Measurements from ENCODE around the gene C19orf25.

The C19orf25 gene

DNA sequence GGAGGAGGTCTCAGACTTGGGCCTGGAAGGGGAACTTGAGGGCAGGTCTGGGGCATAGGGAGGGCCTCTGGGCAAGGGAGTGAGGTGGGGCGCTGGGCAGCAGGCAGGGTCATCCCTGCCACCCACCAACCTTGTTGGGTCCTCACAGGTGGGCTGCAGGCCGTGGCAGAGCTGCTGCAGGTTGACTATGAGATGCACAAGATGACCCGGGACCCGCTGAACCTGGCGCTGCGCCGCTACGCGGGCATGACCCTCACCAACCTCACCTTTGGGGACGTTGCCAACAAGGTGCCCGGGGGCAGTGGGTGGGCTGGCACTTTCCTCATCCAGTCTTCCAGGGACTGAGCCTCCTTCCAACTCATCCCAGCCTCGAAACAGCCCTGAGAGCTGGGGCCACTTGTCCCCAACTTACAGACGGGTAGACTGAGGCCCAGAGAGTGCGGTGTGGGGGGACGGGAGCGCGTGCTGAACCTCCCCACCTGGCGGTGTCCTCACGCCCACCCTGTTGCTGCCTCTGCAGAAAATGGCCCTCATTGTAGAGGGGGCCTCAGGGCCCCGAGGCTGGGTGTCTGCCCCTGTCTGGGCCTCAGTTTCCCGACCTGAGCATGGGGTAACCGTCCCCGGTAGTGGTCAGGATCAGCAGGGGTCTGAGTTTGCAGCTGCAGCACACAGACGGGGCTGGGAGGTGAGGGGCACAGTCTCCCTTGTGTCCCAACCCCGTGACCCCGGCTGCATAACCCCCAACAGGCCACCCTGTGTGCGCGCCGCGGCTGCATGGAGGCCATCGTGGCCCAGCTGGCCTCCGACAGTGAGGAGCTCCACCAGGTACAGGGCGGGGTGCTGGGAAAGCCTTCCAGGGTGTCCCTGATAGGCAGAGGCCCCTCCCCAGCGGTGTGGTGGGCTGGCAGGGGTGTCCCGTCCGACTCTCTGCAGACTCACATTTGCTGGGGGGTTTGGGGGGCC, 18.7 kb downstream of the C19orf25 start:
- no peak for DNase-seq

DNA sequence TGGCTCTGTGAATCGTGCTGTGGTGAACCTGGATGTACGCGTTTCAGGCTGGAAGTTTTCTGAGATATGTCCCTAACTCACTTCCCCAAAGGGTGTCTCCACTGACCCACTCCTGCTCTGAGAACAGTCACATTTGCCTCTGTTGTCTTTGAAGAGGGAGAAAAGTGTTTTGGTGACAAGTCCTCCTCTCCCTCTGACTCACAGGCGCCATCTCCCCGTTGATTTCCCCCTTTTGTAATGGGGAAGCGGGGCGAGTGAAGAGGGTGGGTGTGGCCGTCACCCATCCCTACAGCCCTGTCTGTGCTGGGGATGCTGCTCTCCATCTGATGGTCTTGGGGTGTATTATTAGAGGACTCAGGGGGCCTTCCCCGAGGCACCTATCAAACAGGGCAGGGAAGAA, 19.5 kb downstream of the C19orf25 start:
- no peak for DNase-seq

DNA sequence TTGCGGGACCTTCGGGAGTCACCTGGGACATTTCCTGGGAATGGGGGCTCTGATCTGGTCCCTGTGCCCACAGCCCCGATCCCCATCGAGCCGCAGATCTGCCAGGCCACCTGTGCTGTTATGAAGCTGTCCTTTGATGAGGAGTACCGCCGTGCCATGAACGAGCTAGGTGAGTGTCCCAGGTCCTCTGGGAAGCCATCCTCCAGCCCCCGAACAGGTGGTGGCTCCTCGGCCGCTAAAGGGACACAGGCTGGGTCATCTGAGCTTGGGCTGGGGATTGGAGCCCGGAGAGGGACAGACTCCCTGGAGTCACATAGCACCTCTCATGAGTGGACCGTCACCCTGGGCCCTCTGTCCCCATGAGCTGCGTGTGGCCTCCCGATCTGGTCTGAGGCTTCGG, 21.1 kb downstream of the C19orf25 start:
- DNase-seq, result no peak

DNA sequence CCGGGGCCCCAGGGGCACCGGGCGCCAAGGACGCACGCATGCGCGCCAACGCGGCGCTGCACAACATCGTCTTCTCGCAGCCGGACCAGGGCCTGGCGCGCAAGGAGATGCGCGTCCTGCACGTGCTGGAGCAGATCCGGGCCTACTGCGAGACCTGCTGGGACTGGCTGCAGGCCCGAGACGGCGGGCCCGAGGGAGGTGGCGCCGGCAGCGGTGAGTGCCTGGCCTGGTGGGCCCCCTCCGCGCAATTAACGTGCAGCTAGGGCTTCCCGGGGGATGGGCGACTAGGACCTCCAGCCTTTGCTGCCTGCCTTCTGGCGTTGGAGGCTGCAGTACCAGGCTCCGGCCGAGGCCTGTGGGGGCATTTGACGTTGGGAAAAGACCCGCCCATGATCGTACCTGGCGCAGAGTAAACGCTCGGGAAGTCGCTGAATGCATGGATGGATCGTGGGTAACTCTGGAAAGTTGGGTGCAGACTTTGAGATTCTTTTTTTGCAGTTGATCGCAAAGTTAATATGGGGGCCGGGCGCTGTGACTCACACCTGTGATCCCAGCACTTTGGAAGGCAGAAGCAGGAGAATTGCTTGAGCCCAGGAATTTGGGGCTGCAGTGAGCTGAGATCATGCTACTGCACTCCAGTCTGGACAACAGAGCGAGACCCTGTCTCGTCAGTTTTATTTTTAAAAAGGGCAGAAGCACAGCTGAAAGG, 21.8 kb downstream of the C19orf25 start:
- DNase-seq, result no peak

DNA sequence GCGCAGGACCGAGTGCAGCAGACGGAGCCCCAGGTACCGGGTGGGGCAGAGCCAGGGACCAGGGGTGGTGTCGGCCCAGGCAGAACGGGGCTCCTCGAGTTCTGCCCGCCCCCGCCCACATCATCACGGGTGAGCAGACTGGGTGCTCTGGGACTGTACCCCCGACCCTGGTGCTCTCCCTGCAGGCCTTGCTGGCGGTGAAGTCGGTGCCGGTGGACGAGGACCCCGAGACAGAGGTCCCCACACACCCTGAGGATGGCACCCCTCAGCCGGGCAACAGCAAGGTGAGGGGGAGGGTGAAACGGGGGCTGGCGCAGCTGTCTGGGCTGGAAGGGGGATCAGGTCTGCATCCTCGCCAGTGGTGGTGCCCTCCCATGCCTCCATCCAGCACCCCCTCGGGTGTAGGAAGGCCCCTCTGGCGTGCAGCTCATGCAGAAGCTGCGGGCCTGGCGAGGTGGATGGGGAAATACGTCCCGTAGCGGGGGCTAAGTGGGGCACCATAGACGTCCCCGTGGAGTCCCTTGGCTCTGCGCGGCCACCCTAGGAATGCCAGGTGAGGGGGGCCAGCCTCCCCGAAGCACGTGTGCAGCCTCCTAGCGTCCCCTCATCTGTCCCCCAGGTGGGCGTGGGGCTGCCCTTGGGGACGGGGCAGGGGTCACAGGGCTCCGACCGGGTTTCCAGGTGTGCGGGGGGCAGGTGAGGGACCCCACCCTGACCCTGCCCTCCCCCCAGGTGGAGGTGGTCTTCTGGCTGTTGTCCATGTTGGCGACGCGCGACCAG, 22.7 kb downstream of the C19orf25 start:
- DNase-seq, result no peak

GRCh38 chr19:1455336-1456120, 23.5 kb downstream of the C19orf25 start:
- no peak for DNase-seq

DNA sequence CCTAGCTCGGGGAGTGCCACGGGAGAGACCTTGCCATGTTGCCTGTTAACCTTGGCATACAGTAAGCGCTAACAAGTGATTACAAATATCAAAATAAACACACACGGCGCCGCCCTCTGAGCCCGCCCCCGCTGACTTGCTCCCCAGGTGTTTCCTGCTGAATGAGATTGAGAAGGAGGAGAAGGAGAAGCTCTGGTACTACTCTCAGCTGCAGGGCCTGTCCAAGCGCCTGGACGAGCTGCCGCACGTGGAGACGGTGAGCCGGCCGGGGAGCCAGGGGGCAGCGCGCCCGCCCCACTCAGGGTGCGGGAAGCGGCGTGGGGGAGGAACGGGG, 24.0 kb downstream of the C19orf25 start:
- no peak for DNase-seq

- no peak for DNase-seq
Observed at GRCh38 chr19:1453525-1454364, 25.3 kb downstream of the C19orf25 start.

DNA sequence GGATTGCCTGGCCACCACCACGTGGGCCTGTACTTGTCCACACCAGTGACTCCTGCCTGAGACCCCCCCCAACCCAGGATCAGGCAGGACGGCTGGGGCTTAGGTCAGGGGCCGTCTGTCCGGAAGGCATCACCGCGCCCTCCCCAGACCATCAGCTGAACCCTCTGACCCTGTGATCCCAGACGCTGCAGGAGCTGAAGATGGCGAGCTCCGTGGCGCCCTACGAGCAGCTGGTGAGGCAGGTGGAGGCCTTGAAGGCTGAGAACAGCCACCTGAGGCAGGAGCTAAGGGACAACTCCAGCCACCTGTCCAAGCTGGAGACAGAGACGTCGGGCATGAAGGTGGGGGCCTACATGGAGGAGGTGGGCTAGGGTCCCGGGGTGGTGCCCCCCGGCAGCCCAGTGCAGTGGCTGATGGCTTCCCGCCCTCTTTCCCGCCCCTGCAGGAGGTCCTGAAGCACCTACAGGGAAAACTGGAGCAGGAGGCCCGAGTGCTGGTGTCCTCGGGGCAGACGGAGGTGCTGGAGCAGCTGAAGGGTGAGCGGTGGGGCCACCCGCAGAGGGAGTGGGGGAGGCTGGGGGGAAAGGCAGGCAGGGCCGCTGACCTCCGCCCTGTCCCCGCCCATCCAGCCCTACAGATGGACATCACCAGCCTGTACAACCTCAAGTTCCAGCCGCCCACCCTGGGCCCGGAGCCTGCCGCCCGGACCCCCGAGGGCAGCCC, 26.1 kb downstream of the C19orf25 start:
- DNase-seq, result no peak

DNA sequence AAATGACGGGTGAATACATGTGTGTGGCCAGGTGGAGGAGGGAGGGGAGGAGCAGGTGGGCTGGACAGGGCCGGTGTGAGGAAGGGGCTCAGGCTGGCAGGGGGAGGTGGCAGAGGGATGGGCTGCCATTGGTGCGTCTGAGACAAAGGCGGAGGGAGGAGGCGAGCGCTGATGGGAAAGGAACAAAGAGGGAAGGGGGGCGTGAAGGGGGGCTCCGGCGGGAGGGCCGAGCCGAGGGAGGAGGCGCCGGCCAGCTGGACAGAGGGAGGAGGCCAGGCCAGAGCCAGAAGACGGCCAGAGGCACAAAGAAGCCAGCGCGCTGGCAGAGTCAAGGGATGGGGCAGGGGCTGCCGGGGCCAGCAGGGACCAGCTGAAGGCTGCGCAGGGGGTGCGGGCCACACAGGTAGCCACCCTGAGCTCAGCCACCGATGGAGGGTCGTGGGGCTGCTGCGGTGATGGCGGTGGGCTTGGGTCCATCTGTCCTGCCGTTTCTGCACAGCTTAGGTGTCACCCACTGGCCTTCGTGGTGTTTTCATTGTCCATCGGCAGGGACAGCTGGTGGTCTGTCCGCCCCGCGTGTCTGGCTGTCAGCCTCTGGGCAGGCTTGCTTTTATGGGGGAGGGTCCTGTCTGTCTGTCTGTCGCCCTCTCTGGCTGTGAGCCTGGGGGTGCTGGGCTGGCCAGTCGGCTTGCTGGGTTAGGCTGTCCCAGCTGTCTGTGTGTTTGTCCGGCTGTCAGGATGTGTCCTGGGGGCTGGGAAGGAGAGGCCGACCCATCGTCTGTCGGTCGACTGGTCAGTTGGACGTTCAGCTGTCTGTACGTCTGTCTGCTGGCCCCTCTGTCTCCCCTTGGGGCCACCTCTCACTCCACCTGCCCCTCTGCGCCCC, 26.9 kb downstream of the C19orf25 start:
- DNase-seq, result no peak

GRCh38 chr19:1450735-1451731, 28.0 kb downstream of the C19orf25 start:
- no peak for DNase-seq

GRCh38 chr19:1449467-1450442, 29.3 kb downstream of the C19orf25 start, which contains the start of gene APC2:
APC2 (plus strand) TSS chr19:1450121; CDS start chr19:1453002, 2,881 bp downstream.
- DNase-seq, result no peak

DNA sequence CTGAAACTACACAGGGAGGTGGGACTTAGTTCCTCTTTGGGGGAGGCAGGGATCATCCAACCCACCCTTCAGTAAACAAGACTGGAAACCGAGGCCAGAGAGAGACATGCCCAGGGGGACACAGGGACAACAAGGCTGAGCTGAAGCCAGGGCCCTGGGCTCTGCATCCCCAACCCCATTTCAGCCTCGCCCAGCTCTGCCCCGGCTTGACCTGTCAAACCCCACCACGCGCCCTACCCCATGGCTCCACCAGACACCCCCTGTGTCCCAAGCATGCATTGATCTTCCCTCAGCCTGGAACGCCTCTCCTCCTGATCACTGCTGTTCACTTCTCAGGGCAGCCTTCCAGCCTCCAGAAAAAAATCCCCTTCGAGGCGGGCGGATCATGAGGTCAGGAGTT, 31.1 kb downstream of the C19orf25 start:
- no peak for DNase-seq

GRCh38 chr19:1447504-1447903, 31.5 kb downstream of the C19orf25 start:
- no peak for DNase-seq

DNA sequence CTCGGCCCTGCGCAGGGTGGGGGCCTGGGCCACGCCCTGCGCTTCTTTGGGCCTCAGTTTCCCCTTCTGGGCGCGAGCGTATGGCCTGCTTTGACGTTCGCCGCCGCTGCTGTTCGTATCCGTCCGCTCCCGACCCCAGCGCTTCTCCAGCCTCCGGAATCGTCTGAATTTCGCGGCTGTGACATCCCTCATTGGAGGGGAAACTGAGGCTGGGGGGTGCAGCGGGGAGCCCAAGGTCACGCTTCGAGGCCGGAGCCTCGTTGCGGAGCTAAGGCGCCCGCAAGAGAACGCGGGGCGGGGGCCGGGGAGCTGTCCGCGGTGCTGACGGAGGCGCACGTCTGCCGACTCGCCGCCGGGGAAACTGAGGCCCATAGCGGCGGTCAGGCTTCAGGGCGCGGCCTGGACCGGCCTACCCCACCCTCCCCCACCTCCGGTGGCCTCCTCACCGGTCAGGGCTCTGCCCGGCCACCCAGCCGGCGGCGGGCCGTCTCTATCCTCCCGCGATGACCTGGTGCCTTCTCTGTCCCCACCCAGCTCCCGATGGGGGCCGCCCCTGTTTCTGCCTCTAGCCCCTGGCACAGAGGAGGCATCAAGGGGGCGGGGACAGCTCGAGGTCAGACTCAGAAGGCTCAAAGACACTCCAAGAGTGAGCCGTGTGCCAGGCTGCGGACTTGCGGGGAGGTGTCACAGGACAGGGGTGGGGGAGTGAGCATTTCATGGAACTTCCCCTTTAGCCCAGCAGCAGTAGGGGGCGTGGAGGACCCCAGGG, 32.1 kb downstream of the C19orf25 start:
- no peak for DNase-seq
